Activated CD8-positive, alpha-beta memory T cell treated with anti-CD3 and anti-CD28 coated beads for 36 hours (primary cell): ENCODE measurements around the gene RFX1. TPM values are rescaled to one million over a fixed set of nuclear protein-coding genes. Genes with fewer than 3 reads are reported as not detected.

ENCODE experiments used
- CTCF ChIA-PET: fragments of 350-600 bp; sonication (Branson Sonifier 250); formaldehyde crosslinking; loops from one replicate; lab custom pipeline; 2021; ENCODE audit warnings: antibody characterized with exemption; lab: Charles Lee
- POLR2A ChIA-PET: fragments of 350-600 bp; sonication (Branson Sonifier 250); formaldehyde crosslinking; loops from one replicate; lab custom pipeline; 2021; ENCODE audit warnings: antibody characterized with exemption; lab: Charles Lee
- total RNA-seq, 2 experiments: library from RNA; stranded (reverse); gene quantifications; one replicate each; pipeline ENCODE4 v1.2.3, GENCODE V29; 2021

RFX1 gene
- total RNA-seq, 2 experiments from 2014 or later = 11.8 to 12.5 TPM

DNA sequence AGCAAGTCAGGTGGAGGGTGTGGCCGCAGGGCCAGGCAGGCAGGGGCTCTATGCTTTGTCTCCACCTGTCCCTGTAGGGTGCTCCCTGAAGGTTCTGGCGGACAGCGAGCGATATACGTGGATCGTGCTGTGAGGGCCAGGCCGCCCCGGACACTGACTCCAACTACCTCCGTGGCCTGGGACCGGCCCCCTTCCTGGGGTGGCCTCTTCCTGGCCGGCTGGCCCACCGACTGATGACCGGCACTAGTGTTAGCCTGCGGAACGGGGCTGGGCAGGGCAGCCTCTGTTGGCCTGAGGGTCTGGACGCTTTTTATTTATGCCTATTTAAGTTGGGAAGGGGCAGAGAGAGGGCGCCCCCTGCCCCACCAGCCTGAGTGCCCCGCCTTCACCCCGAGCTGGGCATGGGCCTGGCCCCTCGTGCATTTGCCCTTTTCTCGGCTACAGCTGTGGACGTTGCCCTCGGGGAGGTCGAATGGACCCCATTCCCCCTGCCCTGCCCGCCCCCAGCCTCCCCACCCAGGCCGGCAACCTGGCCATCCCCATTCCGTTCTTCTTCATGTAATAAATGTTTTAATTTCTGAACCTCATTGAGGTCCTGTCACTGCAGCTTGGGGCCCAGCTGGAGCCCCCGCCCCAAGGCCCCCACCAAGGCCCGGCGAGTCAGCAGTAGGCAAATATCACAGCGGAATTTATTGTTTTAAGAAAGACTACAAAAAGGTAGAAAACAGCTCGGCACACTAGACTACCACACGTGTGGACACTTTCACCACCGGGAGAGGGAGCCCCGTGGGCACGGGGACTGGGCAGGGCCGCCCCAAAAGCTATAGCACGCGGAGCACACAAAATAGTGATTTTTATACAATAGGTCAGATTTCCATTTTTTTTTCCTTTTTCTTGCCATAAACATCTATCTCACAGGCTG lies 45.0 kb downstream of the RFX1 start:
- POLR2A ChIA-PET = no interaction called here
- CTCF ChIA-PET = no interaction called here

DNA sequence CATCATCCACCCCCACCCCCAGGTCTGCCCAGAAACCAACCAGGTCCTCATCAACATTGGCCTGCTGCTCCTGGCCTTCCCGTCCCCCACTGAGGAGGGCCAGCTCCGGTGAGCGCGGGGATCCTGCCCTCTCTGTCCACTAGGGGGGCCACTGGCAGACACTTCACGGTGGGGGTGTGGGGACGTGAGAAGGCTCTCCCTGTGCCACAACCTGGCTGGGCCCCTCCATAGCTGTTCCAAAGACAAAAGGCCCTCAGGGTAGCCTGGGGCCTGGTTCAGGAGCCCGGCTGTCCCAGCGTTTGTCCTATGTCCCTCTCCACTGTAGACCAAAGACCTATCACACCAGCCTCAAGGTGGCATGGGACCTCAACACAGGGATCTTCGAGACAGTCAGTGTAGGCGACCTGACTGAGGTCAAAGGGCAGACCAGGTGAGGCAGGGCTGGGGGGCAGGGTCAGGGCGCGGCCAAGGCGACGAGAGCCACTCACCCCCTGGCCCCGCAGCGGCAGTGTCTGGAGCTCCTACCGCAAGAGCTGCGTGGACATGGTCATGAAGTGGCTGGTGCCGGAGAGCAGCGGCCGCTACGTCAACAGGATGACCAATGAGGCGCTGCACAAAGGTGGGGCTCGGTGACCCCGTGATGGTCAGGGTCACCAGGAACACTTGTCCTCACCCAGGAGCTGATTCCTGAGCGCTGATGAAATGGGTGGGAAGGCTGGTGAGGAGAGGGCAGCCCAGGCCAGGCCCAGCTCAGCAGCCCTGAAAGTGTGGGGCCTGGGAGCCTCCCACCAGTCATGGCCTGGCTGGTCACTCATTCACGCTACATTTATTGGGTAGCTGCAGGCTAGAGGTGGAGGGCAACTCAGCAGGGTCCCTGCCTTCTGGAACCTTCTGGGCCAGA lies 45.9 kb downstream of the RFX1 start:
- ChIA-PET CTCF (interaction anchor here (0.6 kb wide), 1 partner anchor 54 kb away, joined by 3 read pairs; no protein-coding TSS in a partner anchor), POLR2A (no interaction called here)

- ChIA-PET POLR2A (no interaction called here), CTCF (no interaction called here)
Observed at GRCh38 chr19:13959141-13959961, 46.8 kb downstream of the RFX1 start.

DNA sequence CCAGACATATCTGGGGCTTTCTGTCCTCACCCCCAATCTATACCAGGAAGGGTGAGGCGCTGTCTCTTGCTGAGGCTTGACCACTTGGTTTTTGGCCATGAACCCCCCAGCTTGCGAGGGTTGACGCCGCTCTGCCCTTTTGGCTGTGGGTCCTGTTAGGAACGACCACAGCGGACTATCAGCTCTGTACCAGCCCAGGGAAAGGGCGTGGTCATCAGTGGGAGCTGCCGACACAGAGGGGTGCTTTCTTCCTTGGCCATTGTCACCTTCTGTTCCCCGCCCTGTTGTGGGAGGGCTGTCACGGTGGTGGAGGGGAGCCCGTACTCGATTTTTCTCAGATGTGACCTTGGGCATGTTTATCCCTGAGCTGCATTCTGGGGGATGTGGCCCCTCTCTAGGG lies 48.1 kb downstream of the RFX1 start:
- ChIA-PET POLR2A (no interaction called here), CTCF (interaction anchor here (0.6 kb wide), 1 partner anchor 19 kb away, joined by 3 read pairs; no protein-coding TSS in a partner anchor)

DNA sequence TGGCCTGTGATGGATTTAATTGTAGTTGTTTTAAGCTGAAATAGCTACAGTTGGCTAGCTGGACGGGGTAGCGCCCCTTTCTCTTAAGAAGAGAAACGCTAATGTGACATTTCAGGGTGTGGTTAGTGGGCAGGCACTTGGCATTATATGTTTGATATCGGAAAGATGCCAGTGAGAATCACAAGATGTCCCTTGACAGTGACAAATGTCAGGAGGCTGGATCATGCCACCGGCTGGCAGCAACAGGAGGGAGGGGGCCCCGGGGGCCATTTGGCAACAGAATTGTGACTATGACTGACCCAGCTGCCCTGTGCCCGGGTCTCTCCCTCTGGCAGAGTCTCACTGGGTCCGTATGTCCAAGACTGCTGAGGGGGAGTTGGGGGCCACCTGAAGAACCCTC lies 49.1 kb downstream of the RFX1 start:
- ChIA-PET POLR2A (no interaction called here), CTCF (interaction anchor here (1.1 to 2.5 kb wide), 2 partner anchors 77 to 96 kb away, joined by 3 to 8 read pairs; no protein-coding TSS in a partner anchor)

- ChIA-PET POLR2A (interaction anchor here (0.6 kb wide), 1 partner anchor 51 kb away, joined by 3 read pairs; no protein-coding TSS in a partner anchor), CTCF (interaction anchor here (1.1 to 2.5 kb wide), 2 partner anchors 76 to 96 kb away, joined by 3 to 8 read pairs; no protein-coding TSS in a partner anchor)
Observed at GRCh38 chr19:13956365-13956744, 49.8 kb downstream of the RFX1 start.

DNA sequence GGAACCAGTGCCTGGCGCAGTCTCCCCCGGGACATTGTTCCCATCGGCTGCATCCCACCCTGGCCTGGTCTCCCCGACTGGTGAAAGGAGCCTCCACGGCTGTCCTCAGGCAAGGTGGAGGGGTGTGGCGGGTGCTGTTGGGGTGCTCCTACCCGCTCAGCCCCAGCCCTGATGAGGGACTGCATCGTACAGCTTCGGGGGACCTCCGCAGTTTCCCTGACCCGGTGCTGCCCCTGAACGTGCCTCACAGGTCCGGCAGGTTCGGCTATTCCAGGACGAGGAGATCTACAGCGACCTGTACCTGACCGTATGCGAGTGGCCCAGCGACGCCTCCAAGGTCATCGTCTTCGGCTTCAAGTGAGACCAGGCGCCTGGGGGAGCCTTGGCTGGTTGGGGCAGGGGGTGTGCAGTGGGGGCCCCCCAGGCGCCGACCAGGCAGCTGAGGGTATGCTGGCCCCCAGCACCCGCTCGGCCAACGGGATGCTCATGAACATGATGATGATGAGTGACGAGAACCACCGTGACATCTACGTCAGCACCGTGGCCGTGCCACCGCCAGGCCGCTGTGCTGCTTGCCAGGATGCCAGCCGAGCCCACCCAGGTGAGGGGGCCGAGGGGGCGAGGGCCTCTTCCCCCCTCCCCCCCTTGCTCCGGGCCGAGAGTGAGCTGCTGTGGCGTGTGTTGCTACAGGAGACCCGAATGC lies 50.3 kb downstream of the RFX1 start:
- POLR2A ChIA-PET = no interaction called here

DNA sequence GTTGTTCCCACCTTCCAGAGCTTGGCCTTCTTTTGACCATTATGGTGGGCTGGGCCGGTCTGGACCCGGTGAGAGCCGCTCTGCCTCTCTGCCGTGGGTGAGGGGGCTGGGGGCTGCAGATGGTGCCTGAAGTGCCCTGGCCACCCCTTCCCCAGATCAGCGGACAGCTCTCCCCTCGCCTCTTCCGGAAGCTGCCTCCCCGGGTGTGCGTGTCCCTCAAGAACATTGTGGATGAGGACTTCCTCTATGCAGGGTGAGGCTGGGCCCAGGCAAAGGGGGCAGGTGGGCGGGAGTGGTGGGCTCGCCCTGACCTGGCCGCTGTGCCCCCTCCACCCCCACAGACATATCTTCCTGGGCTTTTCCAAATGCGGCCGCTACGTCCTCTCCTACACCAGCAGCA lies 51.9 kb downstream of the RFX1 start:
- POLR2A ChIA-PET = interaction anchor here (0.9 kb wide), 1 partner anchor 28 kb away, joined by 4 read pairs; no protein-coding TSS in a partner anchor
- CTCF ChIA-PET = interaction anchor here (1.2 kb wide), 1 partner anchor 72 kb away, joined by 3 read pairs; no protein-coding TSS in a partner anchor

More for the DNA sequence above, 50.3 kb downstream of the RFX1 start:
- CTCF ChIA-PET = interaction anchor here (1.1 to 2.5 kb wide), 2 partner anchors 76 to 97 kb away, joined by 3 to 8 read pairs; no protein-coding TSS in a partner anchor

DNA sequence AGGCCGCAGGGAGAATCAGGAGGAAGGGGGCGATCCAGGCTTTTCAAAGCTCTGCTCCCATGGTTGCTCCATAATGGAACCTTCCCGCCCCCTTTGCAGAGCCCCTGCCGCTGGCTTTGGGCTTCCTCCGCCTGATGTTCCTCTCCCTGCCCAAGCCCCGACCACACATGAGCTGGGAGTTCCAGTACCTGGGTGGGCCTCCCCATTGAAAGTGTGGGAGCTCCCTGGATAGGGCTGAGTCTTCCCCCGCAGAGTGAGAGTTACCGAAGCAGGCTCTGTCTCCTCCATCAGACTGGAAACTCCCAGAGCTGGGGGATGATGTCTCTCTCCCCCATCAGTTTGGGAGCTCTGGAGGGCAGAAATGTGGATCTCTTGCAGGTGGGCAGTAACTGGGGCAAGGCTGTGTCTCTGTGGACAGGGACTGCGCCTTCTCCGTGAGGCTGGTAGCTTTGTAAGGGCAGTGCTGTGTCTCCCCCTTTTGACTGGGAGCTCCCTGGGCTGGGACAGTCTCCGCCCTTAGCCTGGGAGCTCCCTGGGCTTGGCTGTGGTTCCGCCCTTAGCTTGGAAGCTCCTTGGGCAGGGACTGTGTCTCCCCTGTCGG lies 53.1 kb downstream of the RFX1 start:
- ChIA-PET POLR2A (interaction anchor here (0.6 to 2.1 kb wide), 4 partner anchors 33 to 73 kb away, joined by 3 to 8 read pairs (median 6); partner anchors contain the start of gene RFX1), CTCF (interaction anchor here (0.5 to 2.0 kb wide), 9 partner anchors 27 to 143 kb away, joined by 3 to 5 read pairs (median 3); no protein-coding TSS in a partner anchor)

GRCh38 chr19:13952154-13952930 lies 53.8 kb downstream of the RFX1 start, which contains the start of gene DCAF15:
DCAF15 (plus strand) TSS chr19:13952509; CDS start chr19:13952513, 4 bp downstream.
- ChIA-PET CTCF (interaction anchor here (0.5 to 2.0 kb wide), 9 partner anchors 13 to 144 kb away, joined by 3 to 5 read pairs (median 3); partner anchors contain the start of gene MISP3), POLR2A (interaction anchor here (0.6 to 2.1 kb wide), 5 partner anchors 27 to 147 kb away, joined by 4 to 8 read pairs (median 8); partner anchors contain the start of gene RFX1)

DNA sequence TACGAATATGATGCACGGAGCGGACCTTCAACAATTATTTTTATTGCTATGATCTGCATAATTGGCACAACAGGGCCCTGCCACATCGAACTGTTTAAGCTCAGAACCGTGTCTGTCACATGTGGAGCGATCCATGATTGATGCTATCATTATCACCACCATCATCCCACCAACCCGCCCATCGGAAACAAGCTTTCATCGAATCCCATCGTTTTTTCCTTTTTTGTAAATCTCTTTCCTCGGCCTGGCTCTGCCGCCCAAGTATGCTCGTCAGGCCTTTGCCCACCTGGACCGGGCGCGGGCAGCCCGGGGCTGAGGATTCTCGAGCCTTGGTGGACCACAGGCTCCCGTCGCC lies 54.3 kb downstream of the RFX1 start:
- POLR2A ChIA-PET = interaction anchor here (0.5 to 2.1 kb wide), 5 partner anchors 28 to 147 kb away, joined by 4 to 8 read pairs (median 8); partner anchors contain the start of gene RFX1

GRCh38 chr19:13951043-13951442 lies 55.1 kb downstream of the RFX1 start:
- CTCF ChIA-PET = interaction anchor here (0.7 to 2.0 kb wide), 4 partner anchors 12 to 1189 kb away, joined by 3 to 5 read pairs (median 3); no protein-coding TSS in a partner anchor
- POLR2A ChIA-PET = interaction anchor here (0.5 kb wide), 1 partner anchor 125 kb away, joined by 6 read pairs; no protein-coding TSS in a partner anchor

More for the DNA sequence above, 54.3 kb downstream of the RFX1 start:
- CTCF ChIA-PET = interaction anchor here (0.7 to 2.0 kb wide), 6 partner anchors 13 to 124 kb away, joined by 3 to 5 read pairs (median 4); partner anchors contain the start of gene MISP3

- POLR2A ChIA-PET = no interaction called here
- CTCF ChIA-PET = interaction anchor here (0.7 kb wide), 1 partner anchor 93 kb away, joined by 3 read pairs; no protein-coding TSS in a partner anchor
Observed at GRCh38 chr19:13946414-13946813, 59.7 kb downstream of the RFX1 start.

- ChIA-PET CTCF (interaction anchor here (0.6 kb wide), 1 partner anchor 39 kb away, joined by 3 read pairs; no protein-coding TSS in a partner anchor), POLR2A (no interaction called here)
Observed at GRCh38 chr19:13942023-13942684, 64.0 kb downstream of the RFX1 start.
